ENCODE measurements around the gene BAIAP3.

The BAIAP3 gene

DNA sequence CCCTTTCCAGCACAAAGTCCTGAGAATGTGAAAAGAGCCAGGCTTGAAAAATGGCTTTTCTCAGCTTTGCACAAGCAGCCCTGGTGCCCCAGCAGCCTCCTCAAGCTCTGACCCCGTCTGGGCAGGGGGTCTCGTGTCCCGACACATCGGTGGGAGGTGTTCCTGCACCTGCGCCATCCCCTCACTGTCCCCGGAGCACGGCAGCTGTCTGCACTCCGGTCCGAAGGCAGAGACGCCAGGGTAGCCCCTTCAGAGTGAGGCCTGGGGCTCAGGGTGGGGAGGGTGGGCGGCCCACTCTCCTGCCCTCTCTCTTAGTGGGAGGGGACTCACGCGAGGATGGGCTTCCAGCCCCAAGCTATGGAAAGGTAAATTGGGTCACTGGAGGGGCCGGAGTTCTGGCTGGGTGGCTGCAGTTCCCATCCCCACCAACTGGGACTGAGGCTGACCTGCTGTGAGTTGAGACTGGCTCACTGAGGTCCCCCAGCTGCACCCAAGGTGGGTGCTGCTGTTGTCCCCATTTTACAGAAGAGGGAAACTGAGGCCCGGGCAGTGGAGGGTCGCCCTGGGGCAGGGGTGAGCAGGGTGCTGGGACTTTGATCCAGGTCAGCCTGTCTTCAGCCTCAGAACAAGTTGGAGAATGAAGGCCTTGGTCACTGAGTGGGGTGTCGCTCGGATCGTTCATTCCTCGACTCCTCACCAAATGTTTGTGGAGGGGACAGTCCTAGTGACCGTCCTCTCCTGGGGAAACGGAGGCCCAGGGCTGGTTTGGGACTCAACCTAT lies 2.3 kb upstream of the BAIAP3 start:
- no peak for DNase-seq (ENCODE audit: low read depth)
- H3K4me3 ChIP-seq (ENCODE audit: low read length) = peak overlapping the region; percentile 9
- TF ChIP-seq, protein P1, sequence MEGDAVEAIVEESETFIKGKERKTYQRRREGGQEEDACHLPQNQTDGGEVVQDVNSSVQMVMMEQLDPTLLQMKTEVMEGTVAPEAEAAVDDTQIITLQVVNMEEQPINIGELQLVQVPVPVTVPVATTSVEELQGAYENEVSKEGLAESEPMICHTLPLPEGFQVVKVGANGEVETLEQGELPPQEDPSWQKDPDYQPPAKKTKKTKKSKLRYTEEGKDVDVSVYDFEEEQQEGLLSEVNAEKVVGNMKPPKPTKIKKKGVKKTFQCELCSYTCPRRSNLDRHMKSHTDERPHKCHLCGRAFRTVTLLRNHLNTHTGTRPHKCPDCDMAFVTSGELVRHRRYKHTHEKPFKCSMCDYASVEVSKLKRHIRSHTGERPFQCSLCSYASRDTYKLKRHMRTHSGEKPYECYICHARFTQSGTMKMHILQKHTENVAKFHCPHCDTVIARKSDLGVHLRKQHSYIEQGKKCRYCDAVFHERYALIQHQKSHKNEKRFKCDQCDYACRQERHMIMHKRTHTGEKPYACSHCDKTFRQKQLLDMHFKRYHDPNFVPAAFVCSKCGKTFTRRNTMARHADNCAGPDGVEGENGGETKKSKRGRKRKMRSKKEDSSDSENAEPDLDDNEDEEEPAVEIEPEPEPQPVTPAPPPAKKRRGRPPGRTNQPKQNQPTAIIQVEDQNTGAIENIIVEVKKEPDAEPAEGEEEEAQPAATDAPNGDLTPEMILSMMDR (conservative IDR thresholded peaks at IDR 0.05; ENCODE audit: low read depth, low read length) = peak; percentile 2

DNA sequence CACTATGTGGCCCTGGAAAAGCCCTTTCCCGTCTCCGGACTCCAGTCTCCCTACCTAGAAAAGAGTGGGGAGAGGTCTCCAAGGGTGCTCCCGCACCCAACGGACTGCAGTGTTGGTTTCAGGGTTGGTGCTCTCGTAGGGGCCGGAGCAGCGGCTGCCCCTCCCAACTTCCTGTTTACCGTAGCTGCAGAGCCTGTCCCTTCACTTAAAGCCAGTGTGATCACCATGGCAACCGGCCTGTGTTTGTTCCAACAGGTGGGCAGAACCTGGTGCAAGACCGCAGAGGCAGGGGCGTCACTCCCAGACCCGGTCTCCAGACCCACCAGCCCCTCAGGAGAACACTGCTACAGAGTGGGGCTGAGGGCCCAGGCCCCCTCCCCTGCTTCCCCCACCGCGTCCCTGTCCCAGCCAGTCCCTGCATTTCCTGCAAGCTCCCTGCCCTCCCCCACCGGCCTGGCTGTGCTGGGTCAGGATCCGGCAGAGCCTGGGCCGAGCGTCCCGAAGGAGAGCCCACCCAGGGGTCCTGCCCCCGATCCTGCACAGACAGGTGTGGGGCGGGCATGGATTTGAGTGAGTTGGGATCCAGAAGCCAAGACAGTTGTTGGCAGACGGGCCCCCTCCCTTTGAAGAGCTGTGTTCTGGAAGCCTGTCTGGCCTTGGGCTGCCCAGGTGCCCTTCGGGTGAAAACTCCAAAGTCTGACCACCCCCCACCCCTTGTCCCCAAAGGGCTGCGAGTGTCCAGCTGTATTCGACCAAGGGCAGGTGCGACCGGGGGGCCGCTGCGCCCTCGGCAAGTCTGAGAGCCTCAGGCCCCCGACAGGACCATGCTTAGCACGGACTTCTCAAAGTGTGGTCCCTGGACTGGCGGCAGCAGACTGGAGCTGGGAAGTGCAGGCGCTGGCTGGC lies 1.5 kb upstream of the BAIAP3 start:
- TF ChIP-seq, protein P1 (conservative IDR thresholded peaks at IDR 0.05; ENCODE audit: low read depth, low read length) = no peak
- peak overlapping the region; percentile 9 for H3K4me3 ChIP-seq (ENCODE audit: low read length)
- peak; percentile 54 for DNase-seq (ENCODE audit: low read depth)

DNA sequence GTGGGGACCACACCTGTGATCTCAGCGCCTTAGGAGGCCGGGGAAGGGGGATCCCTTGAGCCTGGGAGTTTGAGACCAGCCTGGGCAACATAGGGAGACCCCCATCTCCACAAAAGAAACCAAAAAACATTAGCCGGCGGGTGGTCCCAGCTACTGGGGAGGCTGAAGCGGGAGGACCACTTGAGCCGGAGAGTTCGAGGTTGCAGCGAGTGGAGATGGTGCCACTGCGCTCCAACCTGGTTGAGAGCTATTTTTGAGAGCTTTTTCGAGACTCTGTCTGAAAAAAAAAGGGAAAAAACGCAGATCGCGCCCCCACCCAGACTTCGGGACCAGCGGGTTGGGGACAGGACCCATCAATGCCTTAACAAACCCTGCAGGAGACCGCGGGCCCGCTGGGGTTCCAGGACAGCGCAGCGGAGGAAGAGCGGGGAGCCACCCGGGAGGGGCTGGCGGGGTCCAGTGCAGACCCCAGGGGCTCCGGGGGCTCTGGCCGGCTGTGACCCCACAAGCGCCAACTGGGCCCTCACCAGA lies 762 bp upstream of the BAIAP3 start:
- no peak for DNase-seq (ENCODE audit: low read depth)
- TF ChIP-seq, protein P1 (conservative IDR thresholded peaks at IDR 0.05; ENCODE audit: low read depth, low read length) = no peak
- no peak overlapping the region for H3K4me3 ChIP-seq (ENCODE audit: low read length)

DNA sequence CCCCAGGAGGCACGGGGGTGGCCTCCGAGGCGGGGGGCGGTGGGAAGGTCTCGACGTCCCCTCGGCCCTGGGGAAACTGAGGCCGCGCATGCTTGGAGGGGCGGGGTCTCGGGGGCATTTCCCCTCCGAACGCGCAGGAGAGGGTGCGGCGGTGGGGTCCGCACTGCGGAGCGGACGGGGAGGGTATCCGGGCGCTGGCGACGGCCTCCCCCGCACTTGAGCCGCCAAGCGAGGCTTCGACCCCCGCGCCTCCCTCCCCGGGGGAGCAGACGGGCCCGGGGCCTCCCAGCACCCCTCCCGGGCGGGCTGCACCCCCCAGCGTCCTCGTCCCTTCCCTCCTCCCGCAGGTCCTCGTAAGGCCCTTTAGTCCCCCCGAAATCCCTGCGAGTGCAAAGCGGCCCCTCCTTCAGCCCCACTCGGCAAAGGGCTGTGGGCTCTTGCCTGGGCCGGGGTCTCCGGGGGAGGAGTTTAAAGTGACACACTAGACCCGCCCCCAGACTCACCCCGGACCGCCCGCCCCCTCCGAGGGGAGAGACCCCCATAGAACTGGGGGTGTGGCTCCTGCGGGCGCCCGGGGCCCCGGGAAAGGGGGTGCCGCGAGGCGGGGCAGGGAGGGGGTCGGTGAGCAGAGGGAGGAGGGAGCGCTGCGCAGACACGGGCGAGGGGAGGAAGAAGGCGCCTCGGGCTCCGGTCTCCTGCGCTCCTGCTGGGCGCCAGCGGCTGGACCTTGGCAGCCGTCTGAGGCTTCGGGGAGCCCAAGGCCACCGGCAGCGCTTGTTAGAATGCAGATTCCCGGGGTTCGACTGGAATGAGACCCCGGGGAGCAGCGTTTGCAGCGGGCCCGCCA lies 632 bp downstream of the BAIAP3 start:
- no peak for DNase-seq (ENCODE audit: low read depth)
- TF ChIP-seq, protein P1 (conservative IDR thresholded peaks at IDR 0.05; ENCODE audit: low read depth, low read length) = no peak
- no peak overlapping the region for H3K4me3 ChIP-seq (ENCODE audit: low read length)

DNA sequence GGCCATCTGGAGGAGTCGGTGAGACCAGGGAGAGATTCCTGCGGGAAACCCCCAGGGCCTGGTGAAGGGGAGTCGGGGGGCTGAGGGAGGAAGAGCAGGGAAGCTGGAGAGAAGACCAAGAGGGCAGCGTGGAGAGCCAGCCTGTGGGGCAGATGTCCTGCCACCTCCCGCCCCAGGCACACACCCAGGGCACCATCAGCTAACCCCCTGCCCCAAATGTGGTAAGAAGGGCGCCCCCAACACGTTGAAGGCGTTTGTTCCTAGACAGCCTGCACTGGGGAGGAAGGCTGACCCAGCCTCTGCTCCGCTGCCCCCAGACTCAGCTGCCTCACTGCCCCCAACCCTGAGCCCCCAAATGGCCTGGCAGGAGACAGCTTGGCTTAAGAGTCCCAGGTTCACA lies 1.3 kb downstream of the BAIAP3 start:
- H3K4me3 ChIP-seq (ENCODE audit: low read length) = no peak overlapping the region
- no peak for DNase-seq (ENCODE audit: low read depth)
- TF ChIP-seq, protein P1 (conservative IDR thresholded peaks at IDR 0.05; ENCODE audit: low read depth, low read length) = no peak

DNA sequence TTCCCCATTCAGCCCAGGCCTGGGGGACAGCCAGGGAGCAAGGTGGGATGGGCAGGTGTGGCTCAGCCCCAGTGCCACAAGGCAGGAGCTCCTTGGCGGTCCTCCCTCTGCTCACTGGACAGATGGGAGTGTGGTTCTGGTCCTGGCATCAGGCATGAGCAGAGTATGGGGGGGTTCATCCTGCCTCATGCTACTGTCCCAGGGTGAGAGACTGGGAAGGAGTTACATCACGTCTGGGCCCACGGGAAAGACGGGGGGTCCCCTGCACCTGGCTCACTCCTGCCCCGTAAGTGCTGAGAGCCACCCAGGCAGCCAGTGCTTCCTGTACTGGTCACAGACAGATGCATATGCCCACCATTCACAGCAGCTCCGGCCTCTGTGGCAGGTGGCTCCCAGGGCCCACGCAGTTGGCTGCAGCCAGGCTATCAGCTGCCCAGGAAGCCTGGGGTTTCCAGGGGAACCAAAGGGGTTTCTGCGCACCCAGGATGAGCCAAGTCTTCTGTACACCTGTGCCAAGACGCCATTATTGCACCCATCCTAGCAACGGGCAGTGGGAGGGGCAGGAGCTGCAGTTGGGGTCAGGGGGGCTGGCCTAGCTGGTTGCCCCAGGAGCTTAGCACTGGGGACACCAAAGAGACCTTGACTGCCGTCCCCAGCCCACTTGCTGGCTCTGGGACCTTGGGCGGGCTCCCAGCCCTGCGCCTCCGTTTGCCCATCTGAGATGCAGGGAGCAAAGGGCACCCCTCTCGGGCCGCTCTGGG lies 1.9 kb downstream of the BAIAP3 start:
- H3K4me3 ChIP-seq (ENCODE audit: low read length) = no peak overlapping the region
- TF ChIP-seq, protein P1 (conservative IDR thresholded peaks at IDR 0.05; ENCODE audit: low read depth, low read length) = no peak
- DNase-seq (ENCODE audit: low read depth) = no peak
